ENCODE data around the gene EZR. TPM values are rescaled to one million over a fixed set of nuclear protein-coding genes. Genes with fewer than 3 reads are reported as not detected.

The EZR gene
- total and polyA plus RNA-seq, 2 of the 8 experiments (the other 6 are each of a cell fraction or from before 2014, with no cell fraction given), result 122 to 286 TPM

DNA sequence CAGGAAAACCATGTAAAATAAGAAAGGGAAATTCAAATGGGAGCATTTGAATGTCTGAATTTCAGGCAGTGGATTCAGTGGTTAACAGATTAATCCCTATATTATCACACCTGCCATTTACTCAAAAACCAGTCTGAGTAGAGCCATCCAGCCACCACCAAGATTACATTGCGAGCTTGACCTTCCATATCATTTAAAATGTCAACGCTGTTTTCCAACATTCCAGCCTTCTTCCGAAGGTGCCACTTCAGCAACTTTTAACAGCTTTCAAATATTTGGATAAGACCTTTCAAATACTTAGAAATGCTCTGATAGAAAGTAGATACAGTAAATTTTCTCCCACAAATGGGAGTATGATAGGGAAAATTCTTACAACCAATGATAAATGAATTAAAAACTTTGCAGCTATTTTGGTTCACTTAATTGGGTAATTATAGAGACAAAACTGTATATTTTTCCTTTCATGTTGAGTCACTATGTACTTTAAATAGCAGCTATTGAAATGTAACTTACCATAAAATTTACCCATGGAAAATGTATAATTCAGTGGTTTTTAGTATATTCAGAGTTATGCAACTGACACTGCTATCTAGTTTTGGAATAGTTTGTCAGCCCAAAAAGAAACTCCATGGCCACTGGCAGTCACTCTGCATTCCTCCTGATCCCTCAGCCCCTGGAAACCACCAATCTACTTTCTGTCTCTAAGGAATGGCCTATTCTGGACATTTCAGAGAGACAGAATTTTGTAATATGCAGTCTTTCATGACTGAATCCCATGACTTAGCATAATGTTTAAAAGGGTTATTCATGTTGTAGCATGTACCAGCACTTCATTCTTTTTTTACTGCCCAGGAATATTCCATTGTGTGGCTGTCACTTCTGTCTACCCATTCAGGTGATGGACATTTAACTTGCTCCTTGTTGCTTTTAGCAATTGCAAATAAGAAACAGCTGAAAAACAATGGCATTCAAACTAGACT, 21.5 kb downstream of the EZR start:
- Histone ChIP-seq H3K4me1 (replicated peaks in 1 of 4; ENCODE audit: control insufficient read depth in 3 of 4, insufficient read depth in 4 of 4, low read length in 3 of 4) (peaks cover 3 to 15% (median 10%) of the 10 kb centered on the region in 4 experiments), H3K27me3 (replicated peaks in 1 of 4; ENCODE audit: control insufficient read depth in 3 of 4, extremely low read depth in 1 of 4, insufficient read depth in 3 of 4, low read length in 3 of 4) (no peaks in the 10 kb centered on the region), H3K18ac (ENCODE audit: extremely low read depth, low read length) (no peak overlapping the region), H3K9me3 (ENCODE audit: insufficient read depth in 2 of 2, low read depth in 1 of 2, low read length in 1 of 2) (no peaks in the 10 kb centered on the region; a peak in 1 of 4 replicates), H2BK20ac (ENCODE audit: low read length) (no peak overlapping the region), H2AFZ (ENCODE audit: low read length) (no peak overlapping the region), H4K8ac (ENCODE audit: extremely low read depth, insufficient read depth, low read length) (no peak overlapping the region), H3K23ac (ENCODE audit: insufficient read length) (no peak overlapping the region), H3K36me3 (ENCODE audit: control insufficient read depth in 2 of 4, insufficient read depth in 4 of 4, low read length in 3 of 4) (peaks cover 0 to 13% (median 0%) of the 10 kb centered on the region in 4 experiments; a peak in 2 of 8 replicates), H2BK120ac (replicated peaks; ENCODE audit: low read depth, low read length) (no peak overlapping the region), H4K91ac (replicated peaks; ENCODE audit: insufficient read length, low read length) (no peak overlapping the region), H3K9ac (replicated peaks in 1 of 4; ENCODE audit: extremely low read depth in 1 of 4, low read depth in 3 of 4, low read length in 3 of 4) (no peak overlapping the region), H3K4ac (replicated peaks; ENCODE audit: insufficient read length, low read depth, low read length) (no peak overlapping the region), H2BK15ac (ENCODE audit: low read length) (no peak overlapping the region), H3K79me2 (ENCODE audit: control insufficient read depth in 1 of 2, insufficient read depth in 2 of 2, low read length in 2 of 2) (peaks cover 55 to 100% of the 10 kb centered on the region in 2 experiments), H3K56ac (replicated peaks; ENCODE audit: insufficient read length, low read depth, low read length) (no peak overlapping the region), H2BK12ac (ENCODE audit: low read depth, low read length) (no peak overlapping the region), H4K5ac (ENCODE audit: insufficient read length, low read depth, low read length) (no peak overlapping the region), H3K27ac (ENCODE audit: low read depth, low read length) (no peak overlapping the region), H2AK5ac (ENCODE audit: low read depth, low read length) (no peak overlapping the region), H3K4me3 (ENCODE audit: extremely low read depth in 1 of 4, insufficient read depth in 2 of 4, low read depth in 3 of 4, low read length in 4 of 4) (no peak overlapping the region), H3K23me2 (ENCODE audit: low read depth, low read length) (no peaks in the 10 kb centered on the region), H4K20me1 (replicated peaks in 1 of 2; ENCODE audit: control insufficient read depth in 1 of 2, insufficient read depth in 2 of 2, low read length in 2 of 2) (peaks cover 48 to 53% of the 10 kb centered on the region in 2 experiments), H2BK5ac (ENCODE audit: low read depth, low read length) (no peak overlapping the region), H3K79me1 (ENCODE audit: low read depth, low read length) (peaks cover 10% of the 10 kb centered on the region), H3K14ac (ENCODE audit: insufficient read length) (no peak overlapping the region), H3K4me2 (ENCODE audit: insufficient read depth in 1 of 2, low read depth in 2 of 2, low read length in 2 of 2) (no peak overlapping the region)
- WGBS, 2 experiments (ENCODE audit: extremely low coverage in 1 of 2, insufficient coverage in 1 of 2, insufficient read length in 1 of 2, insufficient replicate concordance in 2 of 2, low coverage in 1 of 2, low lambda C conversion rate in 2 of 2, missing lambda C conversion rate in 1 of 2), result 95% methylated on average over 3 of the region's 3 CpGs; no CpG with 5 or more reads in 1 of the 2 experiments
- DNase-seq (ENCODE audit: low read depth in 1 of 2, low spot score in 2 of 2) (no peak), FAIRE-seq (no peak)
- POLR2A ChIA-PET (ENCODE audit: partially characterized antibody), result interaction anchor here (0.7 to 5.6 kb wide), 5 partner anchors 11 to 20 kb away, joined by 3 to 31 read pairs (median 4); no protein-coding TSS in a partner anchor
- CTCF ChIA-PET (ENCODE audit: partially characterized antibody), result interaction anchor here (1.4 to 3.7 kb wide), 6 partner anchors 11 to 174 kb away, joined by 3 to 25 read pairs (median 6); no protein-coding TSS in a partner anchor
- TF ChIP-seq SIX5 (IDR thresholded peaks at IDR 0.05; ENCODE audit: low read depth, low read length) (no peak), SP1 (IDR thresholded peaks at IDR 0.05; ENCODE audit: low read depth, low read length) (no peak)
